NCI-H748 (cell line): ENCODE data around the gene TFB1M.

Source experiments
- DNase-seq: peaks from one replicate; lab custom pipeline; 2025; ENCODE audit not compliant: unreplicated experiment; lab: John Stamatoyannopoulos, UW

Gene TFB1M

GRCh38 chr6:155303361-155303870 is 10.9 kb downstream of the TFB1M start:
- no peak for DNase-seq

- no peak for DNase-seq
Observed at GRCh38 chr6:155301867-155302266, 12.4 kb downstream of the TFB1M start.

- no peak for DNase-seq
Observed at GRCh38 chr6:155297669-155298068, 16.6 kb downstream of the TFB1M start.

GRCh38 chr6:155292711-155293110 is 21.6 kb downstream of the TFB1M start:
- no peak for DNase-seq

- DNase-seq = no peak
Observed at GRCh38 chr6:155291291-155291690, 23.0 kb downstream of the TFB1M start.

GRCh38 chr6:155290491-155290890 is 23.8 kb downstream of the TFB1M start:
- DNase-seq = no peak

- DNase-seq = no peak
Observed at GRCh38 chr6:155287762-155288161, 26.5 kb downstream of the TFB1M start.

- DNase-seq = no peak
Observed at GRCh38 chr6:155284775-155285174, 29.5 kb downstream of the TFB1M start.

- DNase-seq = no peak
Observed at GRCh38 chr6:155278319-155279049, 35.8 kb downstream of the TFB1M start.

GRCh38 chr6:155276638-155277037 is 37.6 kb downstream of the TFB1M start:
- DNase-seq = no peak

- DNase-seq = no peak
Observed at GRCh38 chr6:155275808-155276480, 38.3 kb downstream of the TFB1M start.

GRCh38 chr6:155274533-155274932 is 39.8 kb downstream of the TFB1M start:
- no peak for DNase-seq

GRCh38 chr6:155274106-155274505 is 40.2 kb downstream of the TFB1M start:
- no peak for DNase-seq

GRCh38 chr6:155273431-155273830 is 40.9 kb downstream of the TFB1M start:
- no peak for DNase-seq

GRCh38 chr6:155272353-155273232 is 41.7 kb downstream of the TFB1M start:
- DNase-seq = no peak

GRCh38 chr6:155271145-155271544 is 43.1 kb downstream of the TFB1M start:
- no peak for DNase-seq

- DNase-seq = peak; percentile 66
Observed at GRCh38 chr6:155270561-155271091, 43.7 kb downstream of the TFB1M start.

GRCh38 chr6:155269765-155270164 is 44.5 kb downstream of the TFB1M start:
- no peak for DNase-seq

GRCh38 chr6:155268088-155268867 is 46.0 kb downstream of the TFB1M start:
- peak; percentile 45 for DNase-seq

GRCh38 chr6:155267411-155267810 is 46.9 kb downstream of the TFB1M start:
- peak; percentile 67 for DNase-seq
